Stomach (tissue), 4 donors: Measurements from ENCODE around the gene TBC1D20.

Experiments used
- EP300 ChIP-seq: sonication (generic); formaldehyde crosslinking; IDR thresholded peaks from one replicate; pipeline ENCODE4 v1.6.1; 2017; ENCODE audit warnings: antibody characterized with exemption
- POLR2A ChIP-seq, 4 donors: fragments of 450-650 bp; IDR thresholded peaks; one replicate each; pipeline ENCODE4 v1.6.1; 2016; ENCODE audit warnings: antibody characterized with exemption in 4 of 4, control low read depth in 2 of 4, mild to moderate bottlenecking in 1 of 4, moderate library complexity in 1 of 4
- POLR2AphosphoS5 ChIP-seq, 3 donors: sonication (generic); formaldehyde crosslinking; IDR thresholded peaks; one replicate each; pipeline ENCODE4 v1.6.1; 2016; ENCODE audit warnings: antibody characterized with exemption in 3 of 3
- TF ChIP-seq, protein P1 (sequence below), 7 experiments: fragments of 450-650 bp in 4 of 7; fragments of 200-600 bp in 3 of 7; sonication (generic) in 3 of 7; IDR thresholded peaks; one replicate each; pipeline ENCODE4 v1.5.1; 2016 to 2019; ENCODE audit warnings: antibody characterized with exemption in 7 of 7, control low read depth in 2 of 7, mild to moderate bottlenecking in 1 of 7

GRCh38 chr20:481167-481566 lies 18.8 kb upstream of the TBC1D20 start:
- TF ChIP-seq, protein P1, sequence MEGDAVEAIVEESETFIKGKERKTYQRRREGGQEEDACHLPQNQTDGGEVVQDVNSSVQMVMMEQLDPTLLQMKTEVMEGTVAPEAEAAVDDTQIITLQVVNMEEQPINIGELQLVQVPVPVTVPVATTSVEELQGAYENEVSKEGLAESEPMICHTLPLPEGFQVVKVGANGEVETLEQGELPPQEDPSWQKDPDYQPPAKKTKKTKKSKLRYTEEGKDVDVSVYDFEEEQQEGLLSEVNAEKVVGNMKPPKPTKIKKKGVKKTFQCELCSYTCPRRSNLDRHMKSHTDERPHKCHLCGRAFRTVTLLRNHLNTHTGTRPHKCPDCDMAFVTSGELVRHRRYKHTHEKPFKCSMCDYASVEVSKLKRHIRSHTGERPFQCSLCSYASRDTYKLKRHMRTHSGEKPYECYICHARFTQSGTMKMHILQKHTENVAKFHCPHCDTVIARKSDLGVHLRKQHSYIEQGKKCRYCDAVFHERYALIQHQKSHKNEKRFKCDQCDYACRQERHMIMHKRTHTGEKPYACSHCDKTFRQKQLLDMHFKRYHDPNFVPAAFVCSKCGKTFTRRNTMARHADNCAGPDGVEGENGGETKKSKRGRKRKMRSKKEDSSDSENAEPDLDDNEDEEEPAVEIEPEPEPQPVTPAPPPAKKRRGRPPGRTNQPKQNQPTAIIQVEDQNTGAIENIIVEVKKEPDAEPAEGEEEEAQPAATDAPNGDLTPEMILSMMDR (IDR thresholded peaks at IDR 0.05) = no peak
- TF ChIP-seq POLR2A (IDR thresholded peaks at IDR 0.05) (no peak), POLR2AphosphoS5 (IDR thresholded peaks at IDR 0.05) (no peak), EP300 (no peak)
